K562 (cell line): ENCODE data around the gene CLASP2. TPM values are rescaled to one million over a fixed set of nuclear protein-coding genes. Genes with fewer than 3 reads are reported as not detected.

Source experiments
- ATAC-seq: fragments of 200-7000 bp; cut with Tn5 transposase; 3 replicates; pipeline ENCODE4 v1.9.1; 2020; ENCODE audit warnings: moderate library complexity
- BruUV-seq: library from RNA; stranded (reverse); fragments of 400-500 nt; replicated peaks from 2 replicates; lab custom pipeline; 2021; lab: Mats Ljungman, UMichigan
- CTCF ChIA-PET: fragments of 300-600 bp; formaldehyde crosslinking; extraction: SDS; loops from one replicate; lab custom pipeline; 2021; ENCODE audit warnings: low intra/inter-chr PET ratio; lab: Yijun Ruan, JAX
- POLR2A ChIA-PET: fragments of 300-600, 350-650 bp; sonication (Branson Sonifier 250); formaldehyde crosslinking; extraction: SDS; loops from one replicate; lab custom pipeline; 2021; ENCODE audit warnings: antibody characterized with exemption, inconsistent platforms; lab: Yijun Ruan, JAX
- DNase-seq, 4 experiments: peaks; one replicate each; pipeline versions ENCODE4 v3.0.0 to v3.0.0-alpha.2; 2011 to 2018; ENCODE audit warnings: low spot score in 3 of 4, mixed read lengths in 3 of 4; ENCODE audit errors: extremely low read depth in 1 of 4
- FAIRE-seq: peaks from 2 replicates; lab custom pipeline; 2011; peaks lifted over from hg19 to GRCh38; lab: Jason Lieb, UNC
- H2AFZ ChIP-seq: 2 replicates; pipeline ENCODE4 v1.6.0; 2011; ENCODE audit warnings: low read depth, low read length, control low read depth, inconsistent platforms
- H3K27ac ChIP-seq: fragments of 200-600 bp; 3 replicates; pipeline ENCODE4 v1.8.0; 2011; ENCODE audit warnings: low read depth, mild to moderate bottlenecking, control low read depth, inconsistent platforms, low read length, moderate library complexity, mixed read lengths; ENCODE audit errors: extremely low read depth
- H3K27me3 ChIP-seq, 2 experiments: fragments of 300-600 bp in 1 of 2; 2 replicates in 1 of 2; 3 replicates in 1 of 2; pipeline versions ENCODE4 v1.6.0 to v1.8.0; 2011; ENCODE audit warnings: inconsistent platforms in 2 of 2, low read length in 2 of 2, mild to moderate bottlenecking in 1 of 2, mixed read lengths in 1 of 2, moderate library complexity in 1 of 2; ENCODE audit not compliant: control insufficient read depth in 2 of 2, insufficient read depth in 2 of 2
- H3K36me3 ChIP-seq: fragments of 300-600 bp; 3 replicates; pipeline ENCODE4 v1.8.0; 2011; ENCODE audit warnings: mild to moderate bottlenecking, low read length, inconsistent platforms; ENCODE audit not compliant: control insufficient read depth, insufficient read depth
- H3K4me1 ChIP-seq, 2 experiments: fragments of 200-600 bp in 1 of 2; replicated peaks in 1 of 2; 2 replicates in 1 of 2; 3 replicates in 1 of 2; pipeline versions ENCODE4 v1.5.1 to v1.8.0; 2011; ENCODE audit warnings: inconsistent platforms in 2 of 2, low read length in 2 of 2, mild to moderate bottlenecking in 1 of 2, mixed read lengths in 1 of 2, moderate library complexity in 1 of 2; ENCODE audit not compliant: control insufficient read depth in 2 of 2, insufficient read depth in 2 of 2
- H3K4me2 ChIP-seq: 2 replicates; pipeline ENCODE4 v1.6.1; 2011; ENCODE audit warnings: low read length, control low read depth, inconsistent platforms, mixed read lengths; ENCODE audit not compliant: insufficient read depth
- H3K4me3 ChIP-seq: fragments of 200-600 bp; sonication (generic), shearing (Covaris generic); 2 replicates; pipeline ENCODE4 v1.5.1; 2016; ENCODE audit warnings: control low read depth, inconsistent platforms
- H3K79me2 ChIP-seq: fragments of 200-600 bp; 3 replicates; pipeline ENCODE4 v1.8.0; 2011; ENCODE audit warnings: low read length, inconsistent platforms; ENCODE audit not compliant: control insufficient read depth, insufficient read depth
- H3K9ac ChIP-seq, 2 experiments: 2 replicates each; pipeline versions ENCODE4 v1.6.0 to v1.6.1; 2011; ENCODE audit warnings: low read depth in 2 of 2, low read length in 2 of 2, control low read depth in 1 of 2, inconsistent platforms in 1 of 2, mild to moderate bottlenecking in 1 of 2, mixed read lengths in 1 of 2; ENCODE audit not compliant: insufficient read depth in 1 of 2
- H3K9me1 ChIP-seq: one replicate; pipeline ENCODE4 v1.6.0; 2011; ENCODE audit warnings: inconsistent platforms, mild to moderate bottlenecking, low read length, moderate library complexity; ENCODE audit not compliant: control insufficient read depth, insufficient read depth
- H3K9me3 ChIP-seq: replicated peaks from 2 replicates; pipeline ENCODE4 v1.5.1; 2011; ENCODE audit warnings: low read depth, low read length, inconsistent platforms; ENCODE audit not compliant: control insufficient read depth, insufficient read depth
- H4K20me1 ChIP-seq: replicated peaks from 2 replicates; pipeline ENCODE4 v1.6.1; 2011; ENCODE audit warnings: low read length, inconsistent platforms, mixed read lengths; ENCODE audit not compliant: control insufficient read depth, insufficient read depth
- ARID3A ChIP-seq: IDR thresholded peaks from 2 replicates; pipeline ENCODE4 v1.6.1; 2012; ENCODE audit warnings: low read depth, low read length, improper control_type of control experiment, borderline replicate concordance
- CCNT2 ChIP-seq: IDR thresholded peaks from 2 replicates; pipeline ENCODE4 v1.6.1; 2011; ENCODE audit warnings: borderline replicate concordance, low read depth, mild to moderate bottlenecking, moderate library complexity, mixed read lengths, low read length; ENCODE audit not compliant: insufficient read length; ENCODE audit errors: extremely low read depth
- ERF ChIP-seq: fragments of 450-650 bp; formaldehyde crosslinking; IDR thresholded peaks from 2 replicates; pipeline ENCODE4 v1.4.0; 2020; ENCODE audit warnings: mild to moderate bottlenecking, mixed read lengths
- FIP1L1 ChIP-seq: fragments of 200-400 bp; formaldehyde crosslinking; IDR thresholded peaks from 2 replicates; pipeline ENCODE4 v1.6.1; 2018; ENCODE audit warnings: mild to moderate bottlenecking, low read depth, low read length; ENCODE audit not compliant: poor library complexity, severe bottlenecking
- GTF2A2 ChIP-seq: IDR thresholded peaks from 2 replicates; pipeline ENCODE4 v1.6.1; 2016; ENCODE audit warnings: mild to moderate bottlenecking, missing genetic modification characterization, missing compliant biosample characterization
- HOMEZ ChIP-seq: fragments of 250-450 bp; sonication (Bioruptor Pico); IDR thresholded peaks from 2 replicates; pipeline ENCODE4 v1.4.0; 2020; ENCODE audit warnings: mild to moderate bottlenecking, moderate library complexity
- MTA3 ChIP-seq: fragments of 450-650 bp; formaldehyde crosslinking; IDR thresholded peaks from 2 replicates; pipeline ENCODE4 v1.6.1; 2017; ENCODE audit warnings: mild to moderate bottlenecking, borderline replicate concordance
- MYNN ChIP-seq, 2 experiments: sonication (generic); formaldehyde crosslinking in 1 of 2; IDR thresholded peaks; 2 replicates each; pipeline versions ENCODE4 v1.5.0 to v1.6.1; 2016 to 2020; ENCODE audit warnings: antibody characterized with exemption in 1 of 2, missing genetic modification reagents in 1 of 2
- NBN ChIP-seq: fragments of 450-650 bp; IDR thresholded peaks from 2 replicates; pipeline ENCODE4 v1.6.1; 2016; ENCODE audit warnings: low read depth, mild to moderate bottlenecking
- RHOXF2B ChIP-seq: fragments of 250-450 bp; sonication (Bioruptor Pico); conservative IDR thresholded peaks from 2 replicates; pipeline ENCODE4 v1.5.1; 2021
- SNIP1 ChIP-seq: fragments of 450-650 bp; IDR thresholded peaks from 2 replicates; pipeline ENCODE4 v1.7.1; 2017; ENCODE audit warnings: low read depth, mild to moderate bottlenecking
- STAT5B ChIP-seq: fragments of 250-450 bp; sonication (Bioruptor Pico); IDR thresholded peaks from 2 replicates; pipeline ENCODE4 v1.8.0; 2021; ENCODE audit warnings: mild to moderate bottlenecking, inconsistent platforms
- THRA ChIP-seq: fragments of 450-650 bp; IDR thresholded peaks from 2 replicates; pipeline ENCODE4 v1.6.1; 2017; ENCODE audit warnings: mild to moderate bottlenecking, moderate library complexity
- ZFP1 ChIP-seq: fragments of 450-650 bp; formaldehyde crosslinking; IDR thresholded peaks from 2 replicates; pipeline ENCODE4 v1.4.0; 2020; ENCODE audit warnings: mild to moderate bottlenecking, mixed read lengths
- ZNF263 ChIP-seq: sonication (generic); formaldehyde crosslinking; IDR thresholded peaks from 2 replicates; pipeline ENCODE4 v1.8.0; 2022; ENCODE audit warnings: mild to moderate bottlenecking, missing genetic modification reagents, borderline replicate concordance
- ZNF384 ChIP-seq: IDR thresholded peaks from 2 replicates; pipeline ENCODE4 v1.6.1; 2012; ENCODE audit warnings: low read depth, low read length, improper control_type of control experiment
- ZNF589 ChIP-seq: fragments of 200-800 bp; sonication (Bioruptor generic); IDR thresholded peaks from 2 replicates; pipeline ENCODE4 v1.6.1; 2016; ENCODE audit warnings: low read depth, missing genetic modification characterization, missing compliant biosample characterization
- WGBS: fragments of 100-300 bp; shearing (Covaris generic); methylation state at CpG from one replicate; pipeline ENCODE4 v1.1.6; 2016; ENCODE audit warnings: low coverage, mixed read lengths; ENCODE audit not compliant: insufficient coverage; ENCODE audit errors: missing lambda C conversion rate; 5-methylcytosine and 5-hydroxymethylcytosine counted together
- in situ Hi-C: fragments of 300-500 bp; cut with MboI; formaldehyde crosslinking; loops from 4 replicates; pipeline ENCODE4 v1.15.0; 2018; ENCODE audit warnings: inconsistent platforms, mixed read lengths
- intact Hi-C: fragments of 100-400 bp; cut with micrococcal nuclease; formaldehyde crosslinking; loops from 2 replicates; pipeline ENCODE4 v1.14.2; 2022
- polyA plus RNA-seq, 8 experiments: library from polyadenylated mRNA; depleted of rRNA in 4 of 8; stranded (reverse) in 5 of 8; unstranded in 3 of 8; fragments of >200 nt; fragmentation: Nextera tagmentation in 2 of 8; fragmentation: Illumina TruSeq in 1 of 8; extraction: Ambion mirVana in 2 of 8; extraction: Trizol in 1 of 8; gene quantifications; 2 replicates each; pipeline versions ENCODE4 v1.2.1 to v1.2.3, GENCODE V29; 2011 to 2014; ENCODE audit warnings: inconsistent platforms in 1 of 8, missing spikeins in 1 of 8
- total RNA-seq, 7 experiments: library from RNA; depleted of rRNA in 6 of 7; stranded (reverse); fragments of >200 nt in 6 of 7; fragmentation: Illumina TruSeq in 2 of 7; extraction: Trizol in 2 of 7; gene quantifications; 2 replicates each; pipeline versions ENCODE4 v1.2.1 to v1.2.3, GENCODE V29; 2011 to 2021; ENCODE audit warnings: low replicate concordance in 1 of 7

Gene CLASP2
- total and polyA plus RNA-seq, 9 of the 15 experiments (the other 6 are each of a cell fraction or from before 2014, with no cell fraction given): 13.5 to 107 (median 71.8) TPM

- peaks cover 5 to 14% of the 10 kb centered on the region in 2 experiments; a peak in 4 of 5 replicates for H3K4me1 ChIP-seq
- no peaks in the 10 kb centered on the region for H3K9me1 ChIP-seq
- ATAC-seq (peak; percentile 86), DNase-seq (peak; percentile 75 to 83 (median 80)), FAIRE-seq (no peak)
- BruUV-seq: no TSS peak
- peaks cover 6% of the 10 kb centered on the region for H4K20me1 ChIP-seq
- H3K9ac ChIP-seq: peak overlapping the region; percentile 87 to 98; a peak in 3 of 4 replicates
- in situ Hi-C loops (loop anchor here (5.0 kb wide), 1 partner anchor 80 kb away; no protein-coding TSS in a partner anchor), intact Hi-C loops (loop anchor here (2.0 to 5.0 kb wide), 2 partner anchors 333 to 585 kb away; no protein-coding TSS in a partner anchor)
- peaks cover 57% of the 10 kb centered on the region for H3K79me2 ChIP-seq
- ChIA-PET POLR2A (interaction anchor here (0.6 to 1.0 kb wide), 4 partner anchors 12 to 151 kb away, joined by 3 read pairs; no protein-coding TSS in a partner anchor), CTCF (interaction anchor here (0.7 kb wide), 1 partner anchor 63 kb away, joined by 4 read pairs; no protein-coding TSS in a partner anchor)
- H3K36me3 ChIP-seq: peaks cover 16% of the 10 kb centered on the region; the same call in 2 of the 3 replicates
- no peaks in the 10 kb centered on the region for H3K27me3 ChIP-seq
- peak overlapping the region; percentile 88 for H3K27ac ChIP-seq
- peak overlapping the region; percentile 75 for H3K4me3 ChIP-seq
- 0% methylated on average over 26 of the region's 26 CpGs for WGBS
- no peaks in the 10 kb centered on the region for H3K9me3 ChIP-seq
- H3K4me2 ChIP-seq: peak overlapping the region; percentile 92
- H2AFZ ChIP-seq: peak overlapping the region; percentile 97
- TF ChIP-seq ZNF589 (CRISPR knock-in tag) (no peak), RHOXF2B (CRISPR knock-in tag) (no peak), HOMEZ (CRISPR knock-in tag) (no peak), MTA3 (no peak), ZNF263 (CRISPR knock-in tag) (no peak), SNIP1 (no peak), CCNT2 (no peak), ERF (CRISPR knock-in tag) (no peak), NBN (0 out of 2 replicates have a peak, but pooled peaks have one; percentile 16), ZFP1 (CRISPR knock-in tag) (no peak), THRA (no peak), ZNF384 (no peak), FIP1L1 (no peak), MYNN (IDR thresholded peaks at IDR 0.05) (no peak), MYNN (CRISPR knock-in tag; IDR thresholded peaks at IDR 0.05) (no peak), ARID3A (no peak), GTF2A2 (tag) (no peak), STAT5B (CRISPR knock-in tag) (no peak)
Observed at GRCh38 chr3:33717616-33717865, 513 bp downstream of the CLASP2 start.
